ENCODE results near the gene MATCAP1.

DNA sequence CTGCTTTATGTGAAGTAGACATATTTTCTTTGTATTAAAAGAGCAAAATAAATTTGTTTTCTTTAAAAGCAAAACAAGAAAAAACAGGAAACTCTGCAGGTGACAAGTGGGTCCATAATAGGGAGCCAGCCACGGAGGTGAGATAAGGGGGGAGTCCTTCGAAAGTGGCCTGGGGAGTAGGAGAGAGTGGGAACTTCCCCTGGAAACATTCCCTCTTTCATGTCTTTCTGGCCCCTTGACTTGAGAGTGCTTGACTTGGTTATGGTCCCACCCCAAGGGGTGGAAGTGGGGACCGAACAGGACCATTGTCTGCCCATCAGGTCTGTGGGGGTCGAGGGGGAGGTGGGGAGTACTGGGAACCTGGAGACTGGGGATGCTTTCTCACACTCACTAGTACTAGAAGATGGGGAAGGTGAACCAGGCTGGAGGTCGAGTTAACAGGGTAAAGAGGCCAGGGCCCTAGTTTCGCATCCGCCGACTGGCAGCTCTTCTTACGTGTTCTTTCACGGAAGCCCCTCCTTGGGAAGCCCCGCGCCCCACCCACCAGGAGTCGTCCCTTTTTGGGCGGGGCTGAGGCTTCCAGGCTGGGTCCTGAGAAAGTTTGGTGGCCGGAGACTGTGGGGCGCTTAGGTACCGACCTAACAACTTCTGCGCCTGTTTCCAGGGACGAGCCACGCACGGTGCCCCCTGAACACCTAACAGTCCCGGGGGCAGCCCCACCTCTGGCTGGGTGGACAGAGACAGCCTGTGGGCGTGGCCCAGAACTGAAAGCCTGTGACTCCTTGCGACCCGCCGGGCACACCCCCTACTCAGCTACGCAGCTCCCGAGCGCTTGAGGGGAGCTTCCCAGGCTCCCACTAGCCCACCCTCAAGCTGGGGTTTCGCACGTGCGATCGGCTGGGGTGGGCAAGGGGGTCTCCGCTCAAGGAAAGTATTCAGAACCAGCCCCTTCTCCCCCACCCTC, 24.8 kb downstream of the MATCAP1 start:
- no peak for TF ChIP-seq RAD21 (IDR thresholded peaks at IDR 0.05)
- TF ChIP-seq CTCF (IDR thresholded peaks at IDR 0.05; ENCODE audit: low read depth, low read length, missing input control) = no peak
- TF ChIP-seq TAF1 (conservative IDR thresholded peaks at IDR 0.05) = no peak
- TF ChIP-seq REST (IDR thresholded peaks at IDR 0.05) = no peak

All from liver (tissue), 3 donors.